GM23338 (cell line): ENCODE measurements around the gene B4GALNT2. TPM values are rescaled to one million over a fixed set of nuclear protein-coding genes. Genes with fewer than 3 reads are reported as not detected.

Experiments
- ATAC-seq: fragments of 200-7000 bp; cut with Tn5 transposase; 3 replicates; pipeline ENCODE4 v1.9.1; 2020
- DNase-seq: peaks from one replicate; pipeline ENCODE4 v3.0.0-alpha.2; 2015; ENCODE audit warnings: low spot score
- H2AFZ ChIP-seq: fragments of 200-600 bp; sonication (generic); 2 replicates; pipeline ENCODE4 v1.8.0; 2016; ENCODE audit warnings: antibody characterized with exemption, mild to moderate bottlenecking, moderate library complexity
- H3F3A ChIP-seq: fragments of 200-600 bp; sonication (generic); replicated peaks from 2 replicates; pipeline ENCODE4 v1.8.0; 2017; ENCODE audit warnings: antibody characterized with exemption, mixed run types, low read depth
- H3K27ac ChIP-seq: fragments of 200-600 bp; sonication (generic); 2 replicates; pipeline ENCODE4 v1.6.1; 2016; ENCODE audit warnings: low read depth
- H3K27me3 ChIP-seq: fragments of 200-600 bp; sonication (generic); 2 replicates; pipeline ENCODE4 v1.8.0; 2016; ENCODE audit warnings: mild to moderate bottlenecking, mixed run types, moderate library complexity; ENCODE audit not compliant: insufficient read depth
- H3K36me3 ChIP-seq: fragments of 200-600 bp; sonication (generic); 2 replicates; pipeline ENCODE4 v1.8.0; 2016; ENCODE audit warnings: mild to moderate bottlenecking; ENCODE audit not compliant: insufficient read depth
- H3K4me1 ChIP-seq: fragments of 200-600 bp; sonication (generic); 2 replicates; pipeline ENCODE4 v1.8.0; 2016; ENCODE audit warnings: mild to moderate bottlenecking, moderate library complexity; ENCODE audit not compliant: insufficient read depth
- H3K4me2 ChIP-seq: fragments of 200-600 bp; sonication (generic); 2 replicates; pipeline ENCODE4 v1.7.1; 2017; ENCODE audit warnings: mixed run types
- H3K4me3 ChIP-seq: fragments of 200-600 bp; sonication (generic); 2 replicates; pipeline ENCODE4 v1.6.1; 2016; ENCODE audit warnings: mixed run types
- H3K79me2 ChIP-seq: fragments of 200-600 bp; sonication (generic); replicated peaks from 2 replicates; pipeline ENCODE4 v1.8.0; 2017; ENCODE audit warnings: mild to moderate bottlenecking; ENCODE audit not compliant: insufficient read depth
- H3K9me2 ChIP-seq: fragments of 200-600 bp; sonication (generic); 2 replicates; pipeline ENCODE4 v1.8.0; 2017; ENCODE audit not compliant: insufficient read depth
- H4K20me1 ChIP-seq: fragments of 200-600 bp; sonication (generic); replicated peaks from 2 replicates; pipeline ENCODE4 v1.8.0; 2017; ENCODE audit warnings: mild to moderate bottlenecking; ENCODE audit not compliant: insufficient read depth
- H3K27ac Mint-ChIP-seq: 2 replicates; pipeline ENCODE4 v1.8.0; 2020; ENCODE audit warnings: inconsistent platforms, mild to moderate bottlenecking, moderate library complexity, mixed read lengths
- H3K27me3 Mint-ChIP-seq: 3 replicates; pipeline ENCODE4 v1.8.0; 2022; ENCODE audit warnings: low read depth, mild to moderate bottlenecking, moderate library complexity, mixed read lengths, inconsistent platforms; ENCODE audit not compliant: insufficient read depth, poor library complexity
- H3K36me3 Mint-ChIP-seq: 3 replicates; pipeline ENCODE4 v1.8.0; 2021; ENCODE audit warnings: low read depth, mild to moderate bottlenecking, inconsistent platforms, moderate library complexity, mixed read lengths
- H3K4me1 Mint-ChIP-seq: 3 replicates; pipeline ENCODE4 v1.8.0; 2020; ENCODE audit warnings: mild to moderate bottlenecking, inconsistent platforms, mixed read lengths
- H3K4me3 Mint-ChIP-seq: 3 replicates; pipeline ENCODE4 v1.8.0; 2021; ENCODE audit warnings: moderate library complexity, mild to moderate bottlenecking, inconsistent platforms, mixed read lengths
- H3K9me3 Mint-ChIP-seq: 3 replicates; pipeline ENCODE4 v1.8.0; 2020; ENCODE audit warnings: moderate library complexity, mild to moderate bottlenecking, inconsistent platforms, mixed read lengths
- CREB1 ChIP-seq: fragments of 250-450 bp; sonication (Bioruptor Pico); IDR thresholded peaks from 2 replicates; pipeline ENCODE4 v1.5.0; 2020; ENCODE audit warnings: low read depth, mild to moderate bottlenecking, moderate library complexity
- CTCF ChIP-seq, 2 experiments: fragments of 200-600 bp in 1 of 2; sonication (generic) in 1 of 2; conservative IDR thresholded peaks; 2 replicates each; pipeline versions ENCODE4 v1.5.1 to v1.6.1; 2016 to 2017; ENCODE audit warnings: antibody characterized with exemption in 2 of 2, low read depth in 2 of 2, mild to moderate bottlenecking in 2 of 2, moderate library complexity in 1 of 2
- EZH2phosphoT487 ChIP-seq: fragments of 200-600 bp; sonication (generic); IDR thresholded peaks from one replicate; pipeline ENCODE4 v1.8.1; 2018; ENCODE audit warnings: antibody characterized with exemption; ENCODE audit not compliant: unreplicated experiment
- POLR2AphosphoS5 ChIP-seq: IDR thresholded peaks from 2 replicates; pipeline ENCODE4 v1.6.1; 2016; ENCODE audit warnings: antibody characterized with exemption, low read depth
- STAT1 ChIP-seq: IDR thresholded peaks from one replicate; pipeline ENCODE4 v1.6.1; 2016; ENCODE audit warnings: antibody characterized with exemption; ENCODE audit not compliant: unreplicated experiment
- ZNF462 ChIP-seq: fragments of 250-450 bp; sonication (Bioruptor Pico); IDR thresholded peaks from 2 replicates; pipeline ENCODE4 v1.5.0; 2020; ENCODE audit warnings: mild to moderate bottlenecking, moderate library complexity
- polyA plus RNA-seq: library from polyadenylated mRNA; unstranded; fragments of >200 nt; fragmentation: Nextera tagmentation; extraction: Ambion mirVana; gene quantifications from 2 replicates; pipeline ENCODE4 v1.2.1, GENCODE V29; 2016
- total RNA-seq: library from RNA; depleted of rRNA; stranded (reverse); fragments of >200 nt; shearing (Covaris generic); gene quantifications from 2 replicates; pipeline ENCODE4 v1.2.3, GENCODE V29; 2014

The B4GALNT2 gene
- total and polyA plus RNA-seq, 2 experiments from 2014 or later, result not detected

DNA sequence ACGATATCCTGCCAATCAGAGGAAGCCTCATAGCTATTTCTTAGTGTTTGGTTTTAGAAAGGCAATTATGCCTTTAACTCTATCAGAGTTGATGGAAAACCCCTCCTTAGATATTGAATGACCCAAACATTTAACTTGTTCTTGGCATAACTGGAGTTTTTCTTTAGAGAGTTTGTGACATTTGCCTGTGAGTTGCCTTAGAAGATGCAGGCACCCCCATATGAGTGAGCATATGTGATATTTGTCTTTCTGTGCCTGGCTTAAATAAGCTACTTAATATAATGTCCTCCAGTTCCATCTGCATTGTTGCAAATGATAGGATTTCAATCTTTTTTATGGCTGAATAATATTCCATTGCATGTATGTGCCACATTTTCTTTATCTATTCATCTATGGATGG, 19.6 kb upstream of the B4GALNT2 start (continued):
- TF ChIP-seq ZNF462, result no peak
- TF ChIP-seq CREB1, result no peak
- no peak for TF ChIP-seq POLR2AphosphoS5

- Histone ChIP-seq H4K20me1 (no peaks in the 10 kb centered on the region), H3K4me2 (no peak overlapping the region), H3K9me2 (peaks cover 3% of the 10 kb centered on the region; the same call in 1 of the 2 replicates), H3K4me1 (no peaks in the 10 kb centered on the region), H3K79me2 (no peaks in the 10 kb centered on the region), H3K27me3 (no peaks in the 10 kb centered on the region), H3K4me3 (no peak overlapping the region), H3K27ac (no peak overlapping the region), H2AFZ (no peak overlapping the region), H3K36me3 (no peaks in the 10 kb centered on the region), H3F3A (no peaks in the 10 kb centered on the region)
- H3K9me3 Mint-ChIP-seq, result peaks cover 8% of the 10 kb centered on the region
- no peak overlapping the region for H3K27ac Mint-ChIP-seq
- no peaks in the 10 kb centered on the region for H3K4me1 Mint-ChIP-seq
- H3K36me3 Mint-ChIP-seq, result 0 out of 3 replicates have a peak, but pooled peaks cover under 1% of the 10 kb centered on the region
- ATAC-seq (no peak), DNase-seq (no peak)
- no peaks in the 10 kb centered on the region for H3K27me3 Mint-ChIP-seq
- H3K4me3 Mint-ChIP-seq, result no peak overlapping the region
- TF ChIP-seq STAT1 (no peak), POLR2AphosphoS5 (no peak), CTCF (conservative IDR thresholded peaks at IDR 0.05; ENCODE audit: low read depth in 2 of 2) (no peak), ZNF462 (no peak), EZH2phosphoT487 (no peak)
These were observed 17.9 kb upstream of the B4GALNT2 start for GRCh38 chr17:49114703-49115102.
